ENCODE measurements around the gene RPL27.

DNA sequence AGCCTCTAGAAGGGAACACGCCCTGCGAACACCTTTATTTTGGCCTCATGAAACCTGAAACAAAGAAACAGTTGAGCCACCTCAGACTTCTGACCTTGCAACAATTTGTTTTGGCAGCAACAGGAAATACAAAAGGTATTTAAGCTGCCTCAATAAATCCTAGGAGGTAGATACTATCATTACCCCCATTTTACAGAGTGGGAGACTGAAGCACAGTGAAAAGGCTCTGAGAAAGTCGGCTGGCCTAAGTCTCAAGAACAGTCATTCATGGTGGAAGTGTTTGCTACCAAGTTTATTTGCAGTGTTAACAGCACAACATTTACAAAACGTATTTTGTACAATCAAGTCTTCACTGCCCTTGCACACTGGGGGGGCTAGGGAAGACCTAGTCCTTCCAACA, 45.8 kb downstream of the RPL27 start:
- TF ChIP-seq, protein P1, sequence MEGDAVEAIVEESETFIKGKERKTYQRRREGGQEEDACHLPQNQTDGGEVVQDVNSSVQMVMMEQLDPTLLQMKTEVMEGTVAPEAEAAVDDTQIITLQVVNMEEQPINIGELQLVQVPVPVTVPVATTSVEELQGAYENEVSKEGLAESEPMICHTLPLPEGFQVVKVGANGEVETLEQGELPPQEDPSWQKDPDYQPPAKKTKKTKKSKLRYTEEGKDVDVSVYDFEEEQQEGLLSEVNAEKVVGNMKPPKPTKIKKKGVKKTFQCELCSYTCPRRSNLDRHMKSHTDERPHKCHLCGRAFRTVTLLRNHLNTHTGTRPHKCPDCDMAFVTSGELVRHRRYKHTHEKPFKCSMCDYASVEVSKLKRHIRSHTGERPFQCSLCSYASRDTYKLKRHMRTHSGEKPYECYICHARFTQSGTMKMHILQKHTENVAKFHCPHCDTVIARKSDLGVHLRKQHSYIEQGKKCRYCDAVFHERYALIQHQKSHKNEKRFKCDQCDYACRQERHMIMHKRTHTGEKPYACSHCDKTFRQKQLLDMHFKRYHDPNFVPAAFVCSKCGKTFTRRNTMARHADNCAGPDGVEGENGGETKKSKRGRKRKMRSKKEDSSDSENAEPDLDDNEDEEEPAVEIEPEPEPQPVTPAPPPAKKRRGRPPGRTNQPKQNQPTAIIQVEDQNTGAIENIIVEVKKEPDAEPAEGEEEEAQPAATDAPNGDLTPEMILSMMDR (IDR thresholded peaks at IDR 0.05): no peak
- no peak for TF ChIP-seq POLR2AphosphoS5 (IDR thresholded peaks at IDR 0.05)
